ENCODE results near the gene RFX5.

DNA sequence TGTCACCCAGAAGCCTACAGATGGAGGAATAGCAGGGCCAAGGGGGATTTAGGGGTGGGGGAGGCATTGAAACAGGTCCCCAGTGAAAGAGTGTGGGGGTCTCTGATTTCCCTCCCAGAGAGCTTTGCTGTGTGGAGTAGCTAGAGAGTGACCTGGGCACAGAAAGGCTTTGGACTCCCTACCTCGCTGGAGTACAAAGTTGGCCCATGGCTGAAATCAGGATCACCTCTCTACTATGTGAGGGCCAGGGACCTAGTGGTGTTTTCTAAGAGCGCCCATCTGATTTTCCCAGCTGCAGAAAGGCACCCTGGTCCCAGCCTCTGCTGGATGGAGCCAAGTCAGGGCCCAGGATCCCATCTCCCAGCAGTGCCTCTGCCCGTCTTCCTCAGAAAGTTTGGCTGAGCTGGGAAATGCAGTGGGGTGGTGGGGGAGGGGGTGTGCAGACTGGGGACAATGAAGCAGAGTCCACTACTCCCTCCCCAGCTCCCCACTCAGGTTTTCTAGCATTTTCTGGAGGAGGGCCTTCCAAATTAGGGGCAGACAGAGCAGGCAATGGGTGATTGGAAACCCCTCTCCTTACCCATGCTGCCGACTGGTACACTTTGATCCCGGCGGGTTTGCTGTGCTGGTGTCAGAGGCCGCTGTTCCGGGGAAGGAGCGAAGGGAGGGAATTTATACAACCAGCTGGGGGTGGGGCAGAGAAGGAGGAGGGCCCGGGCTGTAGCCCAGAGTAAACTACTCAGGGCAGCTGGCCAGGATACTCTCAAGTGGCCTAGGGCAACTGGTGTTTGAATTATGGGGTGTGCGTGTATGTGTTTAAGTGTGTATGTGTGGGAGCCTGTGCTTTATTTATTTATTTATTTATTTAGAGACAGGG lies 25.2 kb upstream of the RFX5 start, which contains the start of gene SELENBP1:
- TF ChIP-seq, protein P1, sequence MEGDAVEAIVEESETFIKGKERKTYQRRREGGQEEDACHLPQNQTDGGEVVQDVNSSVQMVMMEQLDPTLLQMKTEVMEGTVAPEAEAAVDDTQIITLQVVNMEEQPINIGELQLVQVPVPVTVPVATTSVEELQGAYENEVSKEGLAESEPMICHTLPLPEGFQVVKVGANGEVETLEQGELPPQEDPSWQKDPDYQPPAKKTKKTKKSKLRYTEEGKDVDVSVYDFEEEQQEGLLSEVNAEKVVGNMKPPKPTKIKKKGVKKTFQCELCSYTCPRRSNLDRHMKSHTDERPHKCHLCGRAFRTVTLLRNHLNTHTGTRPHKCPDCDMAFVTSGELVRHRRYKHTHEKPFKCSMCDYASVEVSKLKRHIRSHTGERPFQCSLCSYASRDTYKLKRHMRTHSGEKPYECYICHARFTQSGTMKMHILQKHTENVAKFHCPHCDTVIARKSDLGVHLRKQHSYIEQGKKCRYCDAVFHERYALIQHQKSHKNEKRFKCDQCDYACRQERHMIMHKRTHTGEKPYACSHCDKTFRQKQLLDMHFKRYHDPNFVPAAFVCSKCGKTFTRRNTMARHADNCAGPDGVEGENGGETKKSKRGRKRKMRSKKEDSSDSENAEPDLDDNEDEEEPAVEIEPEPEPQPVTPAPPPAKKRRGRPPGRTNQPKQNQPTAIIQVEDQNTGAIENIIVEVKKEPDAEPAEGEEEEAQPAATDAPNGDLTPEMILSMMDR (IDR thresholded peaks at IDR 0.05; ENCODE audit: extremely low read depth in 1 of 2, insufficient read depth in 1 of 2, low read depth in 1 of 2, low read length in 2 of 2) = no peak
- TF ChIP-seq JUN (IDR thresholded peaks at IDR 0.05; ENCODE audit: borderline replicate concordance, insufficient read depth, insufficient read length, low read depth) (no peak), MYC (IDR thresholded peaks at IDR 0.05; ENCODE audit: low read depth, low read length) (no peak), GATA2 (IDR thresholded peaks at IDR 0.05; ENCODE audit: insufficient read depth, insufficient read length, low read depth, low read length) (no peak), POLR2A (IDR thresholded peaks at IDR 0.05; ENCODE audit: low read depth, low read length) (peak; percentile 52), POLR2AphosphoS5 (IDR thresholded peaks at IDR 0.05; ENCODE audit: insufficient read depth, low read depth, low read length) (no peak), EZH2 (IDR thresholded peaks at IDR 0.05; ENCODE audit: borderline replicate concordance, low read depth, low read length, severe bottlenecking) (no peak)
- TF ChIP-seq, protein P2, sequence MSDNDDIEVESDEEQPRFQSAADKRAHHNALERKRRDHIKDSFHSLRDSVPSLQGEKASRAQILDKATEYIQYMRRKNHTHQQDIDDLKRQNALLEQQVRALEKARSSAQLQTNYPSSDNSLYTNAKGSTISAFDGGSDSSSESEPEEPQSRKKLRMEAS (IDR thresholded peaks at IDR 0.05; ENCODE audit: insufficient read depth, insufficient read length) = no peak

Data from endothelial cell of umbilical vein (primary cell).